Esophagus squamous epithelium (tissue), 5 donors: ENCODE measurements around the gene PGS1. TPM values are rescaled to one million over a fixed set of nuclear protein-coding genes. Genes with fewer than 3 reads are reported as not detected.

Experiments
- DNase-seq: peaks from one replicate; lab custom pipeline; 2025; lab: John Stamatoyannopoulos, UW
- H3K27ac ChIP-seq, 4 donors: fragments of 200-600 bp; sonication (generic); one replicate each; pipeline ENCODE4 v1.5.1; 2016 to 2019; ENCODE audit warnings: mild to moderate bottlenecking in 1 of 4
- H3K27me3 ChIP-seq, 4 donors: fragments of 200-600 bp; sonication (generic); 1 replicate in 3 of 4; 2 replicates in 1 of 4; pipeline versions ENCODE4 v1.5.1 to v1.6.0; 2017 to 2021; ENCODE audit warnings: antibody characterized with exemption in 1 of 4
- H3K36me3 ChIP-seq, 3 donors: fragments of 200-600 bp; sonication (generic); one replicate each; pipeline ENCODE4 v1.5.1; 2016 to 2019
- H3K4me1 ChIP-seq, 3 donors: fragments of 200-600 bp; sonication (generic); one replicate each; pipeline ENCODE4 v1.5.1; 2017 to 2019
- H3K4me3 ChIP-seq, 4 donors: fragments of 200-600 bp; sonication (generic); 1 replicate in 3 of 4; 2 replicates in 1 of 4; pipeline ENCODE4 v1.5.1; 2016 to 2019; ENCODE audit warnings: mild to moderate bottlenecking in 2 of 4, moderate library complexity in 1 of 4
- H3K9me3 ChIP-seq, 3 donors: fragments of 200-600 bp; sonication (generic); one replicate each; pipeline ENCODE4 v1.5.1; 2016 to 2019
- CTCF ChIP-seq, 6 experiments: fragments of 450-650 bp in 4 of 6; fragments of 200-600 bp in 2 of 6; sonication (generic) in 2 of 6; IDR thresholded peaks; one replicate each; pipeline ENCODE4 v1.5.1; 2016 to 2019; ENCODE audit warnings: antibody characterized with exemption in 6 of 6, mild to moderate bottlenecking in 4 of 6, moderate library complexity in 4 of 6
- POLR2A ChIP-seq, 4 donors: fragments of 450-650 bp; IDR thresholded peaks; one replicate each; pipeline ENCODE4 v1.6.1; 2017; ENCODE audit warnings: antibody characterized with exemption in 4 of 4, mild to moderate bottlenecking in 4 of 4, moderate library complexity in 3 of 4
- WGBS, 2 donors: methylation state at CpG; one replicate each; pipeline ENCODE4 v1.1.5; 2018; 5-methylcytosine and 5-hydroxymethylcytosine counted together
- intact Hi-C: fragments of 100-400 bp; cut with DNase I; formaldehyde crosslinking; loops from one replicate; pipeline ENCODE4 v1.15.0; 2022
- total RNA-seq, 4 donors: library from RNA; depleted of rRNA; stranded (reverse); fragments of >200 nt; gene quantifications; one replicate each; pipeline ENCODE4 v1.1.0, GENCODE V29; 2016
- donor health status: DM: yes; HTN: yes; CAD: no.

Gene PGS1
- total RNA-seq, 4 donors from 2014 or later, result 18.6 to 32.4 (median 23.0) TPM

DNA sequence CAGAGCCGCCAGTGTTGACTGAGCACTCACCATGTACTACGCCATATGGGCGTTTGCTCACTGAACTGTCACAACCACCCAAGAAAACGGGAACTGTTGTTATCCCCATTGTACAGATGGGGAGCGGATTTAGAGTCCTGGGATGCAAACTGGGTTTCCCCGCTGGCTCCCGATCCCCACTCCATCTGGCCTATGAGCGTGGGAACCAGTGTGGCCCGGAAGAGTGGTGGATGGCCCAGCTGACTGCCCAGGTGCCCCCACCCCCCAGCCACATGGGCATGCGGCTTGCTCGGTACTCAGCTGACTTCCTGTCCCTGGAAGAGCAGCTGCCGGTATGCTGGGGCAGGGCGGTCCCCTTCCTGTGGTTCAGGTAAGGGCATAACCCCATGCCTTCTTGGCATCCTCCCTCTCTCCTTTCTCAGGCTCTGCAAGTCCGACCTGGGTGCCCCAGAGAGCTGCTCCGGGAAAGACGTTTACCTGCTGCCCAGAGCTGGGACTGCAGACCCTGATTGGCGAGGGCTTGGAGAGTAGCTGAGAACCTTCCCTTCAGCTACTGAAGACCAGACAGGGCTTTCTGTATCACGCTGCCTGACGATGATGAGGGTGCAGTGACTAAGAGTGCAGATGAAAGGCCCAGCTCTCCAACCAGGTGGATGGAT lies 34.8 kb upstream of the PGS1 start:
- Histone ChIP-seq H3K9me3 (no peaks in the 10 kb centered on the region), H3K36me3 (no peaks in the 10 kb centered on the region), H3K4me3 (peak overlapping the region in 1 of 4 donors; percentile 18), H3K27ac (peak overlapping the region; percentile 84 to 95 (median 90)), H3K4me1 (peaks cover 37 to 87% (median 70%) of the 10 kb centered on the region in 3 donors), H3K27me3 (peaks cover 0 to 13% (median 0%) of the 10 kb centered on the region in 4 donors)
- 55 to 57% methylated on average over 5 to 14 of the region's 19 CpGs for WGBS, 2 donors
- intact Hi-C loops, result no loop called here
- peak; percentile 47 for DNase-seq
- TF ChIP-seq POLR2A (IDR thresholded peaks at IDR 0.05), result no peak

DNA sequence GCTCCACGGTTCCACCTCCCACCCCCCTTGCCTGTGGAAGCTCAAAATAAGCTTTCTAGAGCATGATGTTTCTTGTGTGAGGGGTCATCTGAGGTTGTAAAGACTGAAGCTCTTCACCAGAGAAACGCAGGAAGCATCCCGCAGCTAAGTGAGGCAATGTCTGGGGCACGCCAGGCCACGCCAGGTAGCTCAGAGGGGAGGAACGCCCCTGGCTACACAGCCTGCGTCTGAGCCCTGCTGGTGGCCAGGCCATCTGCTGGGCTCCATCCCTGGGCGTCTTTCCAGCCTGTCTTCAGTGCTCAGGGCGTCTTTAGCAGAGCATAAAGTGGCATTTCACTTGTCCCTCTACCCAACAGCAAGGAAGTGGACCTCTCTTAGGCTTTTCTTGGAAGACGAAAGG lies 33.8 kb upstream of the PGS1 start:
- no peaks in the 10 kb centered on the region for H3K36me3 ChIP-seq
- H3K27me3 ChIP-seq, result peaks cover 0 to 13% (median 0%) of the 10 kb centered on the region in 4 donors
- H3K27ac ChIP-seq, result peak overlapping the region in 1 of 4 donors; percentile 9
- H3K9me3 ChIP-seq, result no peaks in the 10 kb centered on the region
- H3K4me1 ChIP-seq, result peaks cover 32 to 81% (median 62%) of the 10 kb centered on the region in 3 donors
- WGBS, 2 donors, result 77 to 80% methylated on average over 5 to 6 of the region's 10 CpGs
- DNase-seq, result no peak
- TF ChIP-seq POLR2A (IDR thresholded peaks at IDR 0.05) (no peak), CTCF (IDR thresholded peaks at IDR 0.05) (no peak)
- H3K4me3 ChIP-seq, result no peak overlapping the region
- intact Hi-C loops, result no loop called here

GRCh38 chr17:78345172-78345571 lies 33.3 kb upstream of the PGS1 start:
- H3K4me3 ChIP-seq, result no peak overlapping the region
- TF ChIP-seq CTCF (IDR thresholded peaks at IDR 0.05) (peak in 1 of 6 experiments; percentile 15), POLR2A (IDR thresholded peaks at IDR 0.05) (no peak)
- no peaks in the 10 kb centered on the region for H3K9me3 ChIP-seq
- no peak for DNase-seq
- peak overlapping the region in 2 of 4 donors; percentile 9 to 31 for H3K27ac ChIP-seq
- H3K27me3 ChIP-seq, result peaks cover 0 to 13% (median 0%) of the 10 kb centered on the region in 4 donors
- intact Hi-C loops, result no loop called here
- peaks cover 32 to 81% (median 64%) of the 10 kb centered on the region in 3 donors for H3K4me1 ChIP-seq
- no peaks in the 10 kb centered on the region for H3K36me3 ChIP-seq
- 82 to 95% methylated on average over 8 of the region's 8 CpGs for WGBS, 2 donors

DNA sequence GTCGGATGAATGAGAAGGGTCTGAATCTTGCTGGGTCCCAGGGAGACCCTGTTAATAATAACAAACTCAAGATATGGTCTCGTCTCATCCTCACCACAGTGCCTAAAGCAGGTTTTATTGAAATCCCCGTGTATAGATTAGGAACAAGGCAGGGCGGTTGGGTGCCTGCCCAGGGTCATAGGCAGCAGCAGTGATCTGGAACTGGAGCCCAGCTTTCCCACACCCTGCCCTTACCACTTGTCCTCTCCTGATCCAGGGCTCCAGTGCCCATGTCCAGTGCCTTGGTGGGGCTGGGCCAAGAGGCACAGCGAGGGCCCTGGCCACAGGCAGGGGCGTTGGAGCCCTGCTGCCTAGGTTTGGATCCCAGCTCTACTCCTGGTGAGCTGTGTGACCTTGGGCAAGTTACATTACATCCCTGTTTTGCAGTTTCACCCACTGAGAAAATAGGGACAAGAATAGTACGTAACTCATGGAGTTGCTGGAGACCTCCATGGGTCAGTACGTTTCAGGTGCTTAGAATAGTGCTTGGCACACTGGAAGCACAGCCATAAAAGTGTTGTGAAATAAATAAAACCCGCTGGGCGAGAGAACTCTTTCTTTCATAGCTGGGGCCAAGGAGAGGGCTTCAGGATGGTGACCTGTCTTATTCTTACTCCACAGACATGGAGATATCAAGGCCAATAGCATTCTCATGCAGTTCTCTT lies 32.5 kb upstream of the PGS1 start:
- Histone ChIP-seq H3K4me3 (no peak overlapping the region), H3K36me3 (no peaks in the 10 kb centered on the region), H3K9me3 (no peaks in the 10 kb centered on the region), H3K27me3 (peaks cover 0 to 13% (median 0%) of the 10 kb centered on the region in 4 donors), H3K27ac (peak overlapping the region in 1 of 4 donors; percentile 9), H3K4me1 (peaks cover 32 to 86% (median 70%) of the 10 kb centered on the region in 3 donors)
- TF ChIP-seq CTCF (IDR thresholded peaks at IDR 0.05) (no peak), POLR2A (IDR thresholded peaks at IDR 0.05) (no peak)
- no peak for DNase-seq
- intact Hi-C loops, result no loop called here
- 80 to 83% methylated on average over 8 to 10 of the region's 10 CpGs for WGBS, 2 donors

GRCh38 chr17:78346605-78347250 lies 31.7 kb upstream of the PGS1 start:
- Histone ChIP-seq H3K36me3 (no peaks in the 10 kb centered on the region), H3K27ac (no peak overlapping the region), H3K27me3 (peaks cover 0 to 13% (median 0%) of the 10 kb centered on the region in 4 donors), H3K4me3 (no peak overlapping the region), H3K9me3 (no peaks in the 10 kb centered on the region), H3K4me1 (peaks cover 34 to 86% (median 72%) of the 10 kb centered on the region in 3 donors)
- no peak for DNase-seq
- intact Hi-C loops, result no loop called here
- no peak for TF ChIP-seq POLR2A (IDR thresholded peaks at IDR 0.05)
- no peak for TF ChIP-seq CTCF (IDR thresholded peaks at IDR 0.05)
- WGBS, 2 donors, result 71 to 73% methylated on average over 10 to 12 of the region's 13 CpGs
